H9 (cell line): Measurements from ENCODE around the gene AQP10. TPM values are rescaled to one million over a fixed set of nuclear protein-coding genes. Genes with fewer than 3 reads are reported as not detected.

Source experiments
- DNase-seq: peaks from one replicate; pipeline ENCODE4 v3.0.0-alpha.2; 2017
- H2AFZ ChIP-seq: one replicate; pipeline ENCODE4 v1.6.1; 2013; ENCODE audit warnings: mild to moderate bottlenecking, low read length, control low read depth, moderate library complexity
- H2AK5ac ChIP-seq: 2 replicates; pipeline ENCODE4 v1.6.1; 2013; ENCODE audit warnings: low read length, control low read depth, mixed read lengths; ENCODE audit not compliant: insufficient read length
- H2BK120ac ChIP-seq: one replicate; pipeline ENCODE4 v1.6.1; 2013; ENCODE audit warnings: low read depth, mild to moderate bottlenecking, low read length, control low read depth, inconsistent platforms; ENCODE audit not compliant: poor library complexity, severe bottlenecking
- H2BK12ac ChIP-seq: 2 replicates; pipeline ENCODE4 v1.6.1; 2013; ENCODE audit warnings: low read length, control low read depth, mixed read lengths, low read depth; ENCODE audit not compliant: insufficient read length
- H2BK15ac ChIP-seq: 2 replicates; pipeline ENCODE4 v1.6.1; 2013; ENCODE audit warnings: low read depth, low read length, control low read depth
- H2BK20ac ChIP-seq: one replicate; pipeline ENCODE4 v1.6.1; 2013; ENCODE audit warnings: low read depth, mild to moderate bottlenecking, low read length, control low read depth, inconsistent platforms; ENCODE audit not compliant: poor library complexity, severe bottlenecking
- H2BK5ac ChIP-seq: 2 replicates; pipeline ENCODE4 v1.6.1; 2013; ENCODE audit warnings: low read length, control low read depth, mixed read lengths; ENCODE audit not compliant: insufficient read length
- H3K14ac ChIP-seq: 2 replicates; pipeline ENCODE4 v1.6.1; 2013; ENCODE audit warnings: low read length, control low read depth; ENCODE audit not compliant: insufficient read depth
- H3K18ac ChIP-seq: 2 replicates; pipeline ENCODE4 v1.6.1; 2013; ENCODE audit warnings: low read depth, mild to moderate bottlenecking, mixed read lengths, low read length, control low read depth; ENCODE audit not compliant: insufficient read length
- H3K23ac ChIP-seq: 2 replicates; pipeline ENCODE4 v1.6.1; 2013; ENCODE audit warnings: low read length, control low read depth, mixed read lengths, low read depth; ENCODE audit not compliant: insufficient read length
- H3K23me2 ChIP-seq: 2 replicates; pipeline ENCODE4 v1.6.1; 2013; ENCODE audit warnings: low read depth, mild to moderate bottlenecking, mixed read lengths, low read length, control low read depth; ENCODE audit not compliant: insufficient read length, poor library complexity, severe bottlenecking
- H3K27ac ChIP-seq: 2 replicates; pipeline ENCODE4 v1.5.1; 2013; ENCODE audit warnings: low read length, control low read depth, mixed read lengths, low read depth; ENCODE audit not compliant: insufficient read length
- H3K27me3 ChIP-seq: 2 replicates; pipeline ENCODE4 v1.6.1; 2013; ENCODE audit warnings: low read length, control low read depth, inconsistent platforms; ENCODE audit not compliant: insufficient read depth
- H3K4ac ChIP-seq: 2 replicates; pipeline ENCODE4 v1.6.1; 2013; ENCODE audit warnings: low read depth, mild to moderate bottlenecking, control low read depth, inconsistent platforms, low read length, moderate library complexity
- H3K4me1 ChIP-seq: 2 replicates; pipeline ENCODE4 v1.6.1; 2013; ENCODE audit warnings: low read length, control low read depth, inconsistent platforms; ENCODE audit not compliant: insufficient read depth
- H3K4me2 ChIP-seq: 2 replicates; pipeline ENCODE4 v1.6.1; 2013; ENCODE audit warnings: low read length, control low read depth, mixed read lengths; ENCODE audit not compliant: insufficient read length, insufficient read depth
- H3K56ac ChIP-seq: 2 replicates; pipeline ENCODE4 v1.6.1; 2013; ENCODE audit warnings: low read depth, mild to moderate bottlenecking, mixed read lengths, low read length, control low read depth; ENCODE audit not compliant: insufficient read length
- H3K79me1 ChIP-seq: 2 replicates; pipeline ENCODE4 v1.6.1; 2013; ENCODE audit warnings: low read depth, mild to moderate bottlenecking, moderate library complexity, low read length, control low read depth, inconsistent platforms; ENCODE audit not compliant: insufficient read depth, poor library complexity, severe bottlenecking
- H3K79me2 ChIP-seq: 2 replicates; pipeline ENCODE4 v1.6.1; 2013; ENCODE audit warnings: low read length, control low read depth, inconsistent platforms; ENCODE audit not compliant: insufficient read depth
- H3K9ac ChIP-seq: 2 replicates; pipeline ENCODE4 v1.6.1; 2013; ENCODE audit warnings: low read length, control low read depth, mixed read lengths; ENCODE audit not compliant: insufficient read length; ENCODE audit errors: extremely low read depth
- H3K9me3 ChIP-seq: one replicate; pipeline ENCODE4 v1.6.1; 2013; ENCODE audit warnings: low read depth, low read length, inconsistent platforms; ENCODE audit not compliant: control insufficient read depth
- H3T11ph ChIP-seq: one replicate; pipeline ENCODE4 v1.6.1; 2013; ENCODE audit warnings: mild to moderate bottlenecking, low read length, control low read depth, inconsistent platforms
- H4K20me1 ChIP-seq: one replicate; pipeline ENCODE4 v1.6.1; 2013; ENCODE audit not compliant: control insufficient read depth, insufficient read length, insufficient read depth
- H4K5ac ChIP-seq: 2 replicates; pipeline ENCODE4 v1.6.1; 2013; ENCODE audit warnings: low read depth, mild to moderate bottlenecking, mixed read lengths, low read length, control low read depth; ENCODE audit not compliant: insufficient read length
- H4K8ac ChIP-seq: replicated peaks from 2 replicates; pipeline ENCODE4 v1.6.1; 2013; ENCODE audit warnings: low read length, control low read depth, mixed read lengths, low read depth; ENCODE audit not compliant: insufficient read length
- H4K91ac ChIP-seq: 2 replicates; pipeline ENCODE4 v1.6.1; 2013; ENCODE audit warnings: low read depth, mild to moderate bottlenecking, moderate library complexity, mixed read lengths, low read length, control low read depth; ENCODE audit not compliant: insufficient read length
- H3K27ac Mint-ChIP-seq, 3 experiments: 2 replicates in 2 of 3; 3 replicates in 1 of 3; pipeline ENCODE4 v1.8.0; 2020 to 2021; ENCODE audit warnings: mixed read lengths in 3 of 3, mild to moderate bottlenecking in 1 of 3, moderate library complexity in 1 of 3
- H3K27me3 Mint-ChIP-seq: 2 replicates; pipeline ENCODE4 v1.8.0; 2021; ENCODE audit warnings: low read depth, mild to moderate bottlenecking, moderate library complexity, mixed read lengths
- H3K36me3 Mint-ChIP-seq, 3 experiments: 2 replicates in 2 of 3; 3 replicates in 1 of 3; pipeline ENCODE4 v1.8.0; 2020 to 2021; ENCODE audit warnings: low read depth in 3 of 3, mixed read lengths in 3 of 3; ENCODE audit not compliant: insufficient read depth in 1 of 3
- H3K4me1 Mint-ChIP-seq, 2 experiments: 2 replicates each; pipeline ENCODE4 v1.8.0; 2020; ENCODE audit warnings: mixed read lengths in 2 of 2
- H3K4me3 Mint-ChIP-seq, 2 experiments: 2 replicates in 1 of 2; 3 replicates in 1 of 2; pipeline ENCODE4 v1.8.0; 2020 to 2021; ENCODE audit warnings: mild to moderate bottlenecking in 2 of 2, mixed read lengths in 2 of 2, moderate library complexity in 1 of 2
- H3K9me3 Mint-ChIP-seq, 2 experiments: 2 replicates in 1 of 2; 3 replicates in 1 of 2; pipeline ENCODE4 v1.8.0; 2020; ENCODE audit warnings: mild to moderate bottlenecking in 2 of 2, mixed read lengths in 2 of 2, moderate library complexity in 1 of 2
- WGBS: extraction: QIAGEN DNeasy Blood & Tissue Kit; methylation state at CpG from one replicate; pipeline ENCODE4 v1.1.7; 2013; ENCODE audit warnings: missing lambda C conversion rate, low lambda C conversion rate, mixed read lengths; ENCODE audit not compliant: insufficient read length; ENCODE audit errors: extremely low coverage; 5-methylcytosine and 5-hydroxymethylcytosine counted together
- total RNA-seq: library from RNA; stranded (reverse); gene quantifications from 2 replicates; pipeline ENCODE4 v1.2.1, GENCODE V29; 2021
- TF ChIP-seq, protein P1 (sequence below): fragments of 200-600 bp; sonication (generic); conservative IDR thresholded peaks from 3 replicates; pipeline ENCODE4 v1.8.0; 2021; ENCODE audit warnings: antibody characterized with exemption, mild to moderate bottlenecking

AQP10 gene
- total RNA-seq, 1 experiment from 2014 or later: not detected

DNA sequence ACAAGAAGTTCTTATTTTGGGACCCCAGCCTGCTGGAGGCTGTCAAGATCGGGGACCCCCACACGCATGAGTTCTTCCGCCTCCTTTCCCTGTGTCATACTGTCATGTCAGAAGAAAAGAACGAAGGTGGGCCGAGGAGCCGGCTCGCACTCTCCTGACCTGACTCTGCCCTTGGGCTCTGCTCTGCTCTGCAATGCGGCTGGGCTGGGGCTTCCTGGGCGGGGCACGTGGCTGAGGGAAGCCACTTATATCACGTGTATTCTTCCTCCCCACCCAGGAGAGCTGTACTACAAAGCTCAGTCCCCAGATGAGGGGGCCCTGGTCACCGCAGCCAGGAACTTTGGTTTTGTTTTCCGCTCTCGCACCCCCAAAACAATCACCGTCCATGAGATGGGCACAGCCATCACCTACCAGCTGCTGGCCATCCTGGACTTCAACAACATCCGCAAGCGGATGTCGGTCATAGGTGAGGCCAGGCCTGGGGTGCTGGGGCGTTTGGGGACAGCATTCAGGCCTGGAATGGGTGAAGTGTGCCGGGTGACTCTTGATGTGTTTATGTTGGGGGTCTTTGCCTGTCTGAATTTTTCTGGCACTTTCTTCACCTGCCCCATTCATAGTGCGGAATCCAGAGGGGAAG is 22.1 kb downstream of the AQP10 start:
- Histone ChIP-seq H2BK5ac (no peak overlapping the region), H3K56ac (no peak overlapping the region), H4K20me1 (no peaks in the 10 kb centered on the region), H2BK15ac (no peak overlapping the region), H3K18ac (no peak overlapping the region), H3K4me2 (no peak overlapping the region), H3T11ph (no peak overlapping the region), H3K27me3 (no peaks in the 10 kb centered on the region), H3K14ac (no peak overlapping the region), H3K9ac (no peak overlapping the region), H3K27ac (no peak overlapping the region), H2BK120ac (no peak overlapping the region), H4K5ac (no peak overlapping the region), H3K4me1 (no peaks in the 10 kb centered on the region), H3K23me2 (no peaks in the 10 kb centered on the region), H2AK5ac (no peak overlapping the region), H3K23ac (no peak overlapping the region), H3K79me2 (no peaks in the 10 kb centered on the region), H3K4ac (no peak overlapping the region), H2BK20ac (no peak overlapping the region), H2AFZ (no peak overlapping the region), H3K79me1 (no peaks in the 10 kb centered on the region), H4K91ac (no peak overlapping the region), H4K8ac (no peak overlapping the region), H2BK12ac (no peak overlapping the region), H3K9me3 (no peaks in the 10 kb centered on the region)
- Mint-ChIP-seq H3K27me3 (no peaks in the 10 kb centered on the region), H3K9me3 (no peaks in the 10 kb centered on the region), H3K4me3 (no peak overlapping the region), H3K27ac (peak overlapping the region in 1 of 3 experiments; percentile 62; a peak in 1 of 7 replicates), H3K36me3 (peaks cover 49 to 89% (median 88%) of the 10 kb centered on the region in 3 experiments), H3K4me1 (no peaks in the 10 kb centered on the region)
- TF ChIP-seq, protein P1, sequence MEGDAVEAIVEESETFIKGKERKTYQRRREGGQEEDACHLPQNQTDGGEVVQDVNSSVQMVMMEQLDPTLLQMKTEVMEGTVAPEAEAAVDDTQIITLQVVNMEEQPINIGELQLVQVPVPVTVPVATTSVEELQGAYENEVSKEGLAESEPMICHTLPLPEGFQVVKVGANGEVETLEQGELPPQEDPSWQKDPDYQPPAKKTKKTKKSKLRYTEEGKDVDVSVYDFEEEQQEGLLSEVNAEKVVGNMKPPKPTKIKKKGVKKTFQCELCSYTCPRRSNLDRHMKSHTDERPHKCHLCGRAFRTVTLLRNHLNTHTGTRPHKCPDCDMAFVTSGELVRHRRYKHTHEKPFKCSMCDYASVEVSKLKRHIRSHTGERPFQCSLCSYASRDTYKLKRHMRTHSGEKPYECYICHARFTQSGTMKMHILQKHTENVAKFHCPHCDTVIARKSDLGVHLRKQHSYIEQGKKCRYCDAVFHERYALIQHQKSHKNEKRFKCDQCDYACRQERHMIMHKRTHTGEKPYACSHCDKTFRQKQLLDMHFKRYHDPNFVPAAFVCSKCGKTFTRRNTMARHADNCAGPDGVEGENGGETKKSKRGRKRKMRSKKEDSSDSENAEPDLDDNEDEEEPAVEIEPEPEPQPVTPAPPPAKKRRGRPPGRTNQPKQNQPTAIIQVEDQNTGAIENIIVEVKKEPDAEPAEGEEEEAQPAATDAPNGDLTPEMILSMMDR: no peak
- DNase-seq: no peak
- no CpG with 5 or more reads among the region's 21 CpGs for WGBS
